HepG2 (cell line): ENCODE results near the gene LYPD8. TPM values are rescaled to one million over a fixed set of nuclear protein-coding genes. Genes with fewer than 3 reads are reported as not detected.

Experiments used
- ATAC-seq: fragments of 200-7000 bp; cut with Tn5 transposase; 3 replicates; pipeline ENCODE4 v1.9.1; 2020; ENCODE audit warnings: mild to moderate bottlenecking, moderate library complexity
- BruUV-seq: library from RNA; stranded (reverse); fragments of 400-500 nt; replicated peaks from 2 replicates; lab custom pipeline; 2021; lab: Mats Ljungman, UMichigan
- CTCF ChIA-PET: fragments of 300-600 bp; formaldehyde crosslinking; extraction: SDS; loops from one replicate; lab custom pipeline; 2021; ENCODE audit warnings: low total read pairs, inconsistent platforms, low intra/inter-chr PET ratio; lab: Yijun Ruan, JAX
- POLR2A ChIA-PET: fragments of 350-600 bp; sonication (Branson Sonifier 250); formaldehyde crosslinking; loops from one replicate; lab custom pipeline; 2020; ENCODE audit warnings: antibody characterized with exemption, inconsistent platforms; lab: Yijun Ruan, JAX
- DNase-seq: peaks from one replicate; pipeline ENCODE4 v3.0.0-alpha.2; 2015; ENCODE audit warnings: low spot score
- FAIRE-seq: peaks from 3 replicates; lab custom pipeline; 2011; peaks lifted over from hg19 to GRCh38; lab: Jason Lieb, UNC
- H2AFZ ChIP-seq: one replicate; pipeline ENCODE4 v1.6.1; 2011; ENCODE audit warnings: low read length, inconsistent platforms
- H3K27ac ChIP-seq: fragments of 300-600 bp; 3 replicates; pipeline ENCODE4 v1.8.0; 2011; ENCODE audit warnings: mixed run types, mild to moderate bottlenecking, mixed read lengths, low read length, inconsistent platforms; ENCODE audit not compliant: insufficient read depth; ENCODE audit errors: extremely low read length
- H3K27me3 ChIP-seq, 2 experiments: fragments of 200-600 bp in 1 of 2; 2 replicates in 1 of 2; 3 replicates in 1 of 2; pipeline versions ENCODE4 v1.6.0 to v1.8.0; 2011; ENCODE audit warnings: low read length in 2 of 2, mild to moderate bottlenecking in 2 of 2, moderate library complexity in 2 of 2, inconsistent platforms in 1 of 2; ENCODE audit not compliant: insufficient read depth in 2 of 2, control insufficient read depth in 1 of 2
- H3K36me3 ChIP-seq, 2 experiments: fragments of 200-600 bp in 1 of 2; replicated peaks in 1 of 2; 2 replicates in 1 of 2; 3 replicates in 1 of 2; pipeline versions ENCODE4 v1.5.1 to v1.8.0; 2011; ENCODE audit warnings: low read length in 2 of 2, inconsistent platforms in 1 of 2; ENCODE audit not compliant: insufficient read depth in 2 of 2, control insufficient read depth in 1 of 2
- H3K4me1 ChIP-seq: 2 replicates; pipeline ENCODE4 v1.5.1; 2012; ENCODE audit warnings: low read length, inconsistent platforms; ENCODE audit not compliant: insufficient read depth
- H3K4me2 ChIP-seq: 2 replicates; pipeline ENCODE4 v1.6.0; 2011; ENCODE audit warnings: low read depth, low read length, inconsistent platforms
- H3K4me3 ChIP-seq, 3 experiments: fragments of 200-600 bp in 1 of 3; sonication (generic), shearing (Covaris generic) in 1 of 3; replicated peaks in 1 of 3; 2 replicates each; pipeline ENCODE4 v1.5.1; 2011 to 2016; ENCODE audit warnings: low read length in 3 of 3, inconsistent platforms in 2 of 3, low read depth in 2 of 3, mild to moderate bottlenecking in 2 of 3, control low read depth in 1 of 3, mixed read lengths in 1 of 3; ENCODE audit not compliant: insufficient read depth in 1 of 3
- H3K79me2 ChIP-seq: one replicate; pipeline ENCODE4 v1.6.1; 2011; ENCODE audit warnings: low read length, inconsistent platforms; ENCODE audit not compliant: insufficient read depth
- H3K9ac ChIP-seq: 2 replicates; pipeline ENCODE4 v1.6.0; 2011; ENCODE audit warnings: mild to moderate bottlenecking, low read depth, low read length, inconsistent platforms; ENCODE audit not compliant: insufficient read depth
- H3K9me3 ChIP-seq: 2 replicates; pipeline ENCODE4 v1.5.1; 2012; ENCODE audit warnings: mild to moderate bottlenecking, low read length
- H4K20me1 ChIP-seq: 2 replicates; pipeline ENCODE4 v1.6.0; 2011; ENCODE audit warnings: inconsistent platforms, mild to moderate bottlenecking, low read length, moderate library complexity; ENCODE audit not compliant: insufficient read depth
- NFRKB ChIP-seq: fragments of 450-650 bp; IDR thresholded peaks from 2 replicates; pipeline ENCODE4 v1.6.1; 2017
- SYNCRIP ChIP-seq: fragments of 200-400 bp; formaldehyde crosslinking; IDR thresholded peaks from 2 replicates; pipeline ENCODE4 v1.6.1; 2018; ENCODE audit warnings: mild to moderate bottlenecking, low read depth, low read length; ENCODE audit not compliant: insufficient read depth
- ZBTB38 ChIP-seq: sonication (generic); formaldehyde crosslinking; IDR thresholded peaks from 2 replicates; pipeline ENCODE4 v1.5.1; 2020; ENCODE audit warnings: mild to moderate bottlenecking, missing genetic modification reagents
- WGBS: methylation state at CpG from one replicate; pipeline ENCODE4 v1.1.6; 2017; ENCODE audit warnings: low lambda C conversion rate; 5-methylcytosine and 5-hydroxymethylcytosine counted together
- in situ Hi-C: cut with HindIII; loops from 2 replicates; pipeline ENCODE4 v1.10.0; 2017; ENCODE audit warnings: low pct_unique_long_range_greater_than_20kb; ENCODE audit not compliant: extremely low pct_ligation_motif_present
- intact Hi-C: fragments of 100-400 bp; cut with micrococcal nuclease; formaldehyde crosslinking; loops from one replicate; pipeline ENCODE4 v1.10.0; 2022; ENCODE audit not compliant: unreplicated experiment
- polyA plus RNA-seq, 8 experiments: library from polyadenylated mRNA; depleted of rRNA in 3 of 8; stranded (reverse) in 7 of 8; unstranded in 1 of 8; fragments of >200 nt; fragmentation: Illumina TruSeq in 4 of 8; extraction: Trizol in 4 of 8; gene quantifications; 2 replicates each; pipeline versions ENCODE4 v1.2.1 to v1.2.3, GENCODE V29; 2011 to 2016; ENCODE audit warnings: low read depth in 4 of 8, missing spikeins in 1 of 8, mixed read lengths in 1 of 8; ENCODE audit not compliant: insufficient read depth in 1 of 8
- small RNA-seq, 3 experiments: library from RNA; depleted of rRNA; stranded (forward); fragments of <200 nt; gene quantifications; one replicate each; pipeline ENCODE3, GENCODE V24; 2012; ENCODE audit warnings: low read depth in 2 of 3, low replicate concordance in 1 of 3; ENCODE audit not compliant: insufficient read length in 3 of 3, insufficient read depth in 2 of 3
- total RNA-seq, 5 experiments: library from RNA; depleted of rRNA; stranded (reverse); fragments of >200 nt; fragmentation: Illumina TruSeq; extraction: Trizol; gene quantifications; 2 replicates each; pipeline ENCODE4 v1.2.3, GENCODE V29; 2016; ENCODE audit warnings: low read depth in 1 of 5
- TF ChIP-seq, protein P1 (sequence below): sonication (generic); formaldehyde crosslinking; IDR thresholded peaks from 2 replicates; pipeline ENCODE4 v1.4.0; 2020; ENCODE audit warnings: low read depth, mild to moderate bottlenecking, missing genetic modification reagents
- TF ChIP-seq, protein P2 (sequence below): sonication (generic); formaldehyde crosslinking; IDR thresholded peaks from 2 replicates; pipeline ENCODE4 v1.5.1; 2020; ENCODE audit warnings: missing genetic modification reagents, mild to moderate bottlenecking, borderline replicate concordance

LYPD8 gene
- total and polyA plus RNA-seq, 2 of the 13 experiments (the other 11 are each of a cell fraction or from before 2014, with no cell fraction given), result not detected

DNA sequence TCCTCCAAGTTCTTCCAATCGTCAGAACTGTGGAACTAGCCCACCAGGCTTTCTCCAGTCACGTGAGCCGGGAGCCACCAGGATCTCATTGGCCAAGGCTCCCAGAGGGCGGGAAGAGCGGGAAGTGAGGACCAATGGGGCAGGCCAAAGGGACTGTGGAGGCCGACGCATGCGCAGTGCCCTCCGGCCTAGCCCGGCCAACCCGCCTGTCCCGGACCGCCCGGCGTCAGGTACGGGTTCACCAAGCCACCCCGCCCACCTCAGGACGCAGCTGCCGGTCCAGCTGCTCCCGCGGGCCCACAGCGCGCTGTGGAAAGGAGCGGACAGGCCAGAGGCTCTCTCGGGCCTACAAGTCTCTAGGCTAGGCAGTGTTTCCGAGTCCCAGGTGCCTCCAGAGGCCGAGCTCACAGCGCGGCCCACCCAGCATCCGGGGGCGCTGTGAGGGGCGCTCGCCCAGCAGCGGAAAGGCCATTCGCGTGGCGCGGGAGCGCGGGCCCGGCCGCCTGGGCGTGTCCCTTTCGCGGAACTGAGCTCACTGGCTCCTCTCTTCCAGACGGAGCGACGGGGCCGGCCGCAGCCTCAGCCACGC, 63.9 kb downstream of the LYPD8 start:
- ATAC-seq (no peak), DNase-seq (no peak), FAIRE-seq (no peak)
- no peaks in the 10 kb centered on the region for H4K20me1 ChIP-seq
- intact Hi-C loops (no loop called here), in situ Hi-C loops (loop anchor here (10.0 kb wide), 1 partner anchor 67 kb away; no protein-coding TSS in a partner anchor)
- no peaks in the 10 kb centered on the region for H3K4me1 ChIP-seq
- H3K4me3 ChIP-seq, result no peak overlapping the region
- no peak overlapping the region for H3K27ac ChIP-seq
- H3K27me3 ChIP-seq, result no peaks in the 10 kb centered on the region
- TF ChIP-seq NFRKB (no peak), ZBTB38 (CRISPR knock-in tag) (no peak), SYNCRIP (no peak)
- TF ChIP-seq, protein P1, sequence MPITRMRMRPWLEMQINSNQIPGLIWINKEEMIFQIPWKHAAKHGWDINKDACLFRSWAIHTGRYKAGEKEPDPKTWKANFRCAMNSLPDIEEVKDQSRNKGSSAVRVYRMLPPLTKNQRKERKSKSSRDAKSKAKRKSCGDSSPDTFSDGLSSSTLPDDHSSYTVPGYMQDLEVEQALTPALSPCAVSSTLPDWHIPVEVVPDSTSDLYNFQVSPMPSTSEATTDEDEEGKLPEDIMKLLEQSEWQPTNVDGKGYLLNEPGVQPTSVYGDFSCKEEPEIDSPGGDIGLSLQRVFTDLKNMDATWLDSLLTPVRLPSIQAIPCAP (CRISPR knock-in tag), result no peak
- TF ChIP-seq, protein P2, sequence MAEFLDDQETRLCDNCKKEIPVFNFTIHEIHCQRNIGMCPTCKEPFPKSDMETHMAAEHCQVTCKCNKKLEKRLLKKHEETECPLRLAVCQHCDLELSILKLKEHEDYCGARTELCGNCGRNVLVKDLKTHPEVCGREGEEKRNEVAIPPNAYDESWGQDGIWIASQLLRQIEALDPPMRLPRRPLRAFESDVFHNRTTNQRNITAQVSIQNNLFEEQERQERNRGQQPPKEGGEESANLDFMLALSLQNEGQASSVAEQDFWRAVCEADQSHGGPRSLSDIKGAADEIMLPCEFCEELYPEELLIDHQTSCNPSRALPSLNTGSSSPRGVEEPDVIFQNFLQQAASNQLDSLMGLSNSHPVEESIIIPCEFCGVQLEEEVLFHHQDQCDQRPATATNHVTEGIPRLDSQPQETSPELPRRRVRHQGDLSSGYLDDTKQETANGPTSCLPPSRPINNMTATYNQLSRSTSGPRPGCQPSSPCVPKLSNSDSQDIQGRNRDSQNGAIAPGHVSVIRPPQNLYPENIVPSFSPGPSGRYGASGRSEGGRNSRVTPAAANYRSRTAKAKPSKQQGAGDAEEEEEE (CRISPR knock-in tag), result no peak
- POLR2A ChIA-PET, result no interaction called here
- no peak overlapping the region for H3K9ac ChIP-seq
- no TSS peak for BruUV-seq
- H3K9me3 ChIP-seq, result no peaks in the 10 kb centered on the region
- no peak overlapping the region for H3K4me2 ChIP-seq
- no peaks in the 10 kb centered on the region for H3K36me3 ChIP-seq
- H3K79me2 ChIP-seq, result no peaks in the 10 kb centered on the region
- CTCF ChIA-PET, result no interaction called here
- WGBS, result 56% methylated on average over 16 of the region's 51 CpGs
- no peak overlapping the region for H2AFZ ChIP-seq

Small RNAs within 50 kb of the gene (small RNA-seq; reads per million reads assigned to genes)
- 0 reads per million in 3 experiments for gene AHCYP8

Other genes with a start within 250 kb of the LYPD8 start
- gene OR2G6, start 247.7 kb downstream of the LYPD8 start, total RNA-seq (2016; rRNA removed; fragmentation: Illumina TruSeq; extraction: Trizol), result not detected in 2 replicates
- gene OR2G6, start 247.7 kb downstream of the LYPD8 start, polyA plus RNA-seq (2011; rRNA removed), result not detected in 2 replicates
- gene OR2T29, start 193.0 kb downstream of the LYPD8 start, total RNA-seq (2016; rRNA removed; fragmentation: Illumina TruSeq; extraction: Trizol), result not detected in 2 replicates
- gene OR2T29, start 193.0 kb downstream of the LYPD8 start, polyA plus RNA-seq (2011; rRNA removed), result not detected in 2 replicates
- not detected in 2 replicates for gene OR2T34, start 181.0 kb downstream of the LYPD8 start, total RNA-seq (2016; rRNA removed; fragmentation: Illumina TruSeq; extraction: Trizol)
- not detected in 2 replicates for gene OR2T34, start 181.0 kb downstream of the LYPD8 start, polyA plus RNA-seq (2011; rRNA removed)
- gene OR2T10, start 158.1 kb downstream of the LYPD8 start, total RNA-seq (2016; rRNA removed; fragmentation: Illumina TruSeq; extraction: Trizol), result not detected in 2 replicates
- not detected in 2 replicates for gene OR2T10, start 158.1 kb downstream of the LYPD8 start, polyA plus RNA-seq (2011; rRNA removed)
- gene OR2T11, start 120.7 kb downstream of the LYPD8 start, total RNA-seq (2016; rRNA removed; fragmentation: Illumina TruSeq; extraction: Trizol), result not detected in 2 replicates
- not detected in 2 replicates for gene OR2T11, start 120.7 kb downstream of the LYPD8 start, polyA plus RNA-seq (2011; rRNA removed)
- not detected in 2 replicates for gene OR2T35, start 110.5 kb downstream of the LYPD8 start, total RNA-seq (2016; rRNA removed; fragmentation: Illumina TruSeq; extraction: Trizol)
- gene OR2T35, start 110.5 kb downstream of the LYPD8 start, polyA plus RNA-seq (2011; rRNA removed), result not detected in 2 replicates
- gene OR2T27, start 100.2 kb downstream of the LYPD8 start, total RNA-seq (2016; rRNA removed; fragmentation: Illumina TruSeq; extraction: Trizol), result not detected in 2 replicates
- not detected in 2 replicates for gene OR2T27, start 100.2 kb downstream of the LYPD8 start, polyA plus RNA-seq (2011; rRNA removed)
- not detected in 2 replicates for gene OR14I1, start 53.0 kb downstream of the LYPD8 start, total RNA-seq (2016; rRNA removed; fragmentation: Illumina TruSeq; extraction: Trizol)
- gene OR14I1, start 53.0 kb downstream of the LYPD8 start, polyA plus RNA-seq (2011; rRNA removed), result not detected in 2 replicates
- 10.2 and 14.9 TPM in 2 replicates for gene SH3BP5L, start 70.2 kb upstream of the LYPD8 start, total RNA-seq (2016; rRNA removed; fragmentation: Illumina TruSeq; extraction: Trizol)
- 10.3 and 12.3 TPM in 2 replicates for gene SH3BP5L, start 70.2 kb upstream of the LYPD8 start, polyA plus RNA-seq (2011; rRNA removed)
- 16.8 and 17.2 TPM in 2 replicates for gene ZNF672, start 82.5 kb upstream of the LYPD8 start, total RNA-seq (2016; rRNA removed; fragmentation: Illumina TruSeq; extraction: Trizol)
- 22.9 and 25.1 TPM in 2 replicates for gene ZNF672, start 82.5 kb upstream of the LYPD8 start, polyA plus RNA-seq (2011; rRNA removed)
- 6.2 and 27.3 TPM in 2 replicates for gene ZNF692, start 103.3 kb upstream of the LYPD8 start, total RNA-seq (2016; rRNA removed; fragmentation: Illumina TruSeq; extraction: Trizol)
- gene ZNF692, start 103.3 kb upstream of the LYPD8 start, polyA plus RNA-seq (2011; rRNA removed), result 45.8 and 56.0 TPM in 2 replicates
- 7.4 and 7.9 TPM in 2 replicates for gene PGBD2, start 150.5 kb upstream of the LYPD8 start, total RNA-seq (2016; rRNA removed; fragmentation: Illumina TruSeq; extraction: Trizol)
- gene PGBD2, start 150.5 kb upstream of the LYPD8 start, polyA plus RNA-seq (2011; rRNA removed), result 6.0 and 6.8 TPM in 2 replicates